Fibroblast of villous mesenchyme (primary cell): ENCODE measurements around the gene PCDHGA1. TPM values are rescaled to one million over a fixed set of nuclear protein-coding genes. Genes with fewer than 3 reads are reported as not detected.

Experiments used
- DNase-seq: peaks from one replicate; pipeline ENCODE4 v3.0.0-alpha.2; 2010; ENCODE audit warnings: low read depth
- H3K4me3 ChIP-seq: 2 replicates; pipeline ENCODE4 v1.5.1; 2011; ENCODE audit warnings: low read depth, mild to moderate bottlenecking, low read length
- total RNA-seq: library from RNA; depleted of rRNA; stranded (reverse); fragments of >200 nt; gene quantifications from 2 replicates; pipeline ENCODE4 v1.2.3, GENCODE V29; 2012
- TF ChIP-seq, protein P1 (sequence below): IDR thresholded peaks from 2 replicates; pipeline ENCODE4 v1.5.1; 2012; ENCODE audit warnings: low read depth, mild to moderate bottlenecking, low read length; ENCODE audit not compliant: insufficient read depth

PCDHGA1 gene
- total RNA-seq, 1 donor: 0.86 TPM

DNA sequence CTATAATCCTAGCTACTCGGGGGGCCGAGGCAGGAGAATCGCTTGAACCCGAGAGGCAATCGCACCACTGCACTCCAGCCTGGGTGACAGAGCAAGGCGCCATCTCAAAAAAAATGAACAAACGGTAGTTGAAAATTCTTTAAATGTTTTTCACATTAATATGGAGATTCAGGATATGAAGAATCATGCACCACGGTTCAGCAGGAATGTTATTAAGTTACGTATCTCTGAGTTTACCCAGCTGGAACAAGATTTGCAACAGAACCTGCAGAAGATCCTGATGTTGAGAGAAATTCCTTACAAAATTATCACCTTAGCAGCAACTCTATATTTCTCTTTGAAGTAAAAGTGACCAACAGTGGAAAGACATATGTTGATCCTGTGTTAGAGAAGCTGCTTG lies 110.0 kb downstream of the PCDHGA1 start:
- DNase-seq: no peak
- TF ChIP-seq, protein P1, sequence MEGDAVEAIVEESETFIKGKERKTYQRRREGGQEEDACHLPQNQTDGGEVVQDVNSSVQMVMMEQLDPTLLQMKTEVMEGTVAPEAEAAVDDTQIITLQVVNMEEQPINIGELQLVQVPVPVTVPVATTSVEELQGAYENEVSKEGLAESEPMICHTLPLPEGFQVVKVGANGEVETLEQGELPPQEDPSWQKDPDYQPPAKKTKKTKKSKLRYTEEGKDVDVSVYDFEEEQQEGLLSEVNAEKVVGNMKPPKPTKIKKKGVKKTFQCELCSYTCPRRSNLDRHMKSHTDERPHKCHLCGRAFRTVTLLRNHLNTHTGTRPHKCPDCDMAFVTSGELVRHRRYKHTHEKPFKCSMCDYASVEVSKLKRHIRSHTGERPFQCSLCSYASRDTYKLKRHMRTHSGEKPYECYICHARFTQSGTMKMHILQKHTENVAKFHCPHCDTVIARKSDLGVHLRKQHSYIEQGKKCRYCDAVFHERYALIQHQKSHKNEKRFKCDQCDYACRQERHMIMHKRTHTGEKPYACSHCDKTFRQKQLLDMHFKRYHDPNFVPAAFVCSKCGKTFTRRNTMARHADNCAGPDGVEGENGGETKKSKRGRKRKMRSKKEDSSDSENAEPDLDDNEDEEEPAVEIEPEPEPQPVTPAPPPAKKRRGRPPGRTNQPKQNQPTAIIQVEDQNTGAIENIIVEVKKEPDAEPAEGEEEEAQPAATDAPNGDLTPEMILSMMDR: no peak
- H3K4me3 ChIP-seq: no peak overlapping the region

DNA sequence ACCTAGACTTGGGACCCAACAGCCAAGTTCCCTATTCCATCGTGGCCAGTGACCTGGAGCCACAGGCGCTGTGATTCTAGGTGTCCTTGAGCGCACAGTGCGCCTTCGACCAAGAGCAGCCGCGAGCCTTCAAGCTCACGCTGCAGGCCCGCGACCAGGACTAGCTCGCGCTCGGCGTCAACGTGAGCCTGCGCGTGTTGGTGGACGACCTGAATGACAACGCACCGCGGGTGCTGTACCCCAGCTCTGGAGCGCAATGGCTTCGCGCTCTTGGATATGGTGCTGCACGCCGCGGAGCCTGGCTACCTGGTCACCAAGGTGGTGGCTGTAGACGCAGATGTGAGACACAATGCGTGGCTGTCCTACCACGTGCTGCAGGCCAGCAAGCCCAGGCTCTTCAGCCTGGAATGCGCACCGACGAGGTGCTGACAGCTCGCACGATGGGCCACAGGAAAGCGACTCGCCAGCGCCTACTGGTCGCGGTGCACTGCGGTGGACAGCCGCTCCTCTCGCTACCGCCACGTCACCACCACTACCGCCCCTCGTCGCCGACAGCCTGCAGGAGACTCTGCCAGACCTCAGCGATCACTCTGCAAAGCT lies 111.4 kb downstream of the PCDHGA1 start:
- DNase-seq: no peak
- no peak overlapping the region for H3K4me3 ChIP-seq
- TF ChIP-seq, protein P1: no peak

DNA sequence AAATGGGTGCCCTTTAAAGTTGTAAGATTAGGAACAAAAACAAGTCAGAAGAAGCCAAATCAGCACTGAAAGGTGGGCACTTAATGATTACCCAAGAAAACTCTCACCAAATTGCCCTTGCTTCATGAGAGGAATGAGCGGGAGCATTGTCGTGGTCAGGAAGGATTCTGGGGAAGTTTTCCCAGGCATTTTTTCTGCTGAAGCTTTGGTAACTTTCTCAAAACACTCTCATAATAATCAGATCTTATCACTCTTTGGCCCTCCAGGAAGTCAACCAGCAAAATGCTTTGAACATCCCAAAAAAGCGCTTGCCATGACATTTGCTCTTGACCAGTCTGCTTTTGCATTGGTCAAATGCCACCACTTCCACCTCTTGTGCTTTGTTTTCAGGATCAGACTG lies 135.0 kb downstream of the PCDHGA1 start:
- TF ChIP-seq, protein P1: no peak
- peak; percentile 45 for DNase-seq
- no peak overlapping the region for H3K4me3 ChIP-seq

DNA sequence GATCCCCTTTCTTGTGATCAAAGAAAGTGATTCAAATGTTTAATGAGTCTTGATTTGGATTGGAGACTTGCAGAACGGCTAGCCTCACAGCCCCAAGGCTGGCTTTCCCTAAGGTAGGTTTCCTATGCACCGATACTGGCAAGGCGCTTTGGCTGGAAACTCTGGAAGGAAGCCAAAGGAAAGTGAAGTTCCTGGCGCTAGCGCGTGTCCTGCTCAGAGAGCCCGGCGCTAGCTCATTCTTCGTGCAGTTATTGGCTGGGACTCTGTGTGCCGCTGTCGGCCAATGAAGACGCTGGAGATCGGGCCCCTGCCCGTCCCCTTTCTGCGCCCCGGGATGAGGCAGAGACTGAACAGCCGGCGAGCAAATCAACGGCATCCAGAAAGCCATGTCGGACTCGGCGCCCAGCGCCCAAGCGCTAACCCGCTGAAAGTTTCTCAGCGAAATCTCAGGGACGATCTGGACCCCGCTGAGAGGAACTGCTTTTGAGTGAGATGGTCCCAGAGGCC lies 145.4 kb downstream of the PCDHGA1 start, which contains the start of gene PCDHGC3:
Gene PCDHGC3, plus strand, starts transcription at position 342 of the 507 bp plus-strand sequence. Its CDS starts 151 bp downstream, at position 493.
- peak within 1 kb of the TSS; percentile 88 for H3K4me3 ChIP-seq
- TF ChIP-seq, protein P1: peak; percentile 38
- peak; percentile 96 for DNase-seq

DNA sequence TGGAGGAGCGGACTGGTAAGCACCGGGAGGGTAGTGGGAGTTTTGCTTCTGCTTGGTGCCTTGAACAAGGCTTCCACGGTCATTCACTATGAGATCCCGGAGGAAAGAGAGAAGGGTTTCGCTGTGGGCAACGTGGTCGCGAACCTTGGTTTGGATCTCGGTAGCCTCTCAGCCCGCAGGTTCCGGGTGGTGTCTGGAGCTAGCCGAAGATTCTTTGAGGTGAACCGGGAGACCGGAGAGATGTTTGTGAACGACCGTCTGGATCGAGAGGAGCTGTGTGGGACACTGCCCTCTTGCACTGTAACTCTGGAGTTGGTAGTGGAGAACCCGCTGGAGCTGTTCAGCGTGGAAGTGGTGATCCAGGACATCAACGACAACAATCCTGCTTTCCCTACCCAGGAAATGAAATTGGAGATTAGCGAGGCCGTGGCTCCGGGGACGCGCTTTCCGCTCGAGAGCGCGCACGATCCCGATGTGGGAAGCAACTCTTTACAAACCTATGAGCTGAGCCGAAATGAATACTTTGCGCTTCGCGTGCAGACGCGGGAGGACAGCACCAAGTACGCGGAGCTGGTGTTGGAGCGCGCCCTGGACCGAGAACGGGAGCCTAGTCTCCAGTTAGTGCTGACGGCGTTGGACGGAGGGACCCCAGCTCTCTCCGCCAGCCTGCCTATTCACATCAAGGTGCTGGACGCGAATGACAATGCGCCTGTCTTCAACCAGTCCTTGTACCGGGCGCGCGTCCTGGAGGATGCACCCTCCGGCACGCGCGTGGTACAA lies 146.0 kb downstream of the PCDHGA1 start:
- H3K4me3 ChIP-seq: peak overlapping the region; percentile 88
- TF ChIP-seq, protein P1: no peak
- DNase-seq: peak; percentile 84

DNA sequence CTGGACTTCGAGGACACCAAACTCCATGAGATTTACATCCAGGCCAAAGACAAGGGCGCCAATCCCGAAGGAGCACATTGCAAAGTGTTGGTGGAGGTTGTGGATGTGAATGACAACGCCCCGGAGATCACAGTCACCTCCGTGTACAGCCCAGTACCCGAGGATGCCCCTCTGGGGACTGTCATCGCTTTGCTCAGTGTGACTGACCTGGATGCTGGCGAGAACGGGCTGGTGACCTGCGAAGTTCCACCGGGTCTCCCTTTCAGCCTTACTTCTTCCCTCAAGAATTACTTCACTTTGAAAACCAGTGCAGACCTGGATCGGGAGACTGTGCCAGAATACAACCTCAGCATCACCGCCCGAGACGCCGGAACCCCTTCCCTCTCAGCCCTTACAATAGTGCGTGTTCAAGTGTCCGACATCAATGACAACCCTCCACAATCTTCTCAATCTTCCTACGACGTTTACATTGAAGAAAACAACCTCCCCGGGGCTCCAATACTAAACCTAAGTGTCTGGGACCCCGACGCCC lies 146.8 kb downstream of the PCDHGA1 start:
- DNase-seq: no peak
- TF ChIP-seq, protein P1: no peak
- H3K4me3 ChIP-seq: peak overlapping the region; percentile 88
